ENCODE results near the gene CLIC5. TPM values are rescaled to one million over a fixed set of nuclear protein-coding genes. Genes with fewer than 3 reads are reported as not detected.

Gene CLIC5
- total and polyA plus RNA-seq, 5 experiments from 2014 or later: 0.06 to 2.3 (median 0.42) TPM

Other genes starting within 250 kb of the CLIC5 start
- gene ENPP4, start 114.1 kb upstream of the CLIC5 start, total RNA-seq: 10 to 100 TPM; 11.4 to 12.3 TPM
- 1 to 10 TPM; 4.6 to 7.8 (median 5.1) TPM for gene ENPP4, start 114.1 kb upstream of the CLIC5 start, polyA plus RNA-seq
- 1 to 10 TPM; 1.1 to 1.2 TPM for gene ENPP5, start 155.1 kb upstream of the CLIC5 start, total RNA-seq
- gene ENPP5, start 155.1 kb upstream of the CLIC5 start, polyA plus RNA-seq: 1 to 10 TPM; 1.4 to 9.4 (median 1.6) TPM

Data from naive thymus-derived CD8-positive, alpha-beta T cell (primary cell).